Breast epithelium (tissue), 4 donors: ENCODE data around the gene SLC6A17. TPM values are rescaled to one million over a fixed set of nuclear protein-coding genes. Genes with fewer than 3 reads are reported as not detected.

Source experiments
- DNase-seq, 2 donors: peaks; one replicate each; pipeline ENCODE4 v3.0.0-alpha.2; 2019; ENCODE audit warnings: low spot score in 2 of 2
- H3K27ac ChIP-seq, 2 donors: fragments of 200-600 bp; sonication (generic) in 1 of 2; one replicate each; pipeline ENCODE4 v1.5.1; 2016 to 2019; ENCODE audit warnings: mild to moderate bottlenecking in 1 of 2
- H3K27me3 ChIP-seq, 2 donors: fragments of 200-600 bp; sonication (generic) in 1 of 2; one replicate each; pipeline versions ENCODE4 v1.5.1 to v1.6.0; 2017 to 2019; ENCODE audit warnings: control low read depth in 1 of 2, mild to moderate bottlenecking in 1 of 2
- H3K36me3 ChIP-seq: fragments of 200-600 bp; one replicate; pipeline ENCODE4 v1.5.1; 2019
- H3K4me1 ChIP-seq, 2 donors: fragments of 200-600 bp; sonication (generic); one replicate each; pipeline ENCODE4 v1.5.1; 2016 to 2019; ENCODE audit warnings: control low read depth in 1 of 2
- H3K4me3 ChIP-seq, 3 donors: fragments of 200-600 bp; sonication (generic); 1 replicate in 2 of 3; 2 replicates in 1 of 3; pipeline ENCODE4 v1.5.1; 2016 to 2019; ENCODE audit warnings: mild to moderate bottlenecking in 3 of 3, moderate library complexity in 2 of 3
- H3K9me3 ChIP-seq, 2 donors: fragments of 200-600 bp; sonication (generic) in 1 of 2; one replicate each; pipeline ENCODE4 v1.5.1; 2016 to 2019; ENCODE audit warnings: control low read depth in 1 of 2
- POLR2A ChIP-seq: fragments of 450-650 bp; IDR thresholded peaks from one replicate; pipeline ENCODE4 v1.6.1; 2016; ENCODE audit warnings: antibody characterized with exemption, mild to moderate bottlenecking, moderate library complexity
- POLR2AphosphoS5 ChIP-seq, 3 donors: sonication (generic); formaldehyde crosslinking; IDR thresholded peaks; one replicate each; pipeline ENCODE4 v1.6.1; 2017; ENCODE audit warnings: antibody characterized with exemption in 3 of 3
- intact Hi-C: fragments of 100-400 bp; cut with DNase I; formaldehyde crosslinking; loops from one replicate; pipeline ENCODE4 v1.15.1; 2023; ENCODE audit warnings: low total_unique reads
- total RNA-seq, 3 donors: library from RNA; depleted of rRNA; stranded (reverse); fragments of >200 nt; gene quantifications; one replicate each; pipeline ENCODE4 v1.1.0, GENCODE V29; 2016
- TF ChIP-seq, protein P1 (sequence below), 3 donors: fragments of 450-650 bp; IDR thresholded peaks; one replicate each; pipeline ENCODE4 v1.5.1; 2016 to 2017; ENCODE audit warnings: antibody characterized with exemption in 3 of 3, mild to moderate bottlenecking in 3 of 3, moderate library complexity in 3 of 3

The SLC6A17 gene
- total RNA-seq, 3 donors from 2014 or later: under 0.01 to 0.29 (median under 0.01) TPM

DNA sequence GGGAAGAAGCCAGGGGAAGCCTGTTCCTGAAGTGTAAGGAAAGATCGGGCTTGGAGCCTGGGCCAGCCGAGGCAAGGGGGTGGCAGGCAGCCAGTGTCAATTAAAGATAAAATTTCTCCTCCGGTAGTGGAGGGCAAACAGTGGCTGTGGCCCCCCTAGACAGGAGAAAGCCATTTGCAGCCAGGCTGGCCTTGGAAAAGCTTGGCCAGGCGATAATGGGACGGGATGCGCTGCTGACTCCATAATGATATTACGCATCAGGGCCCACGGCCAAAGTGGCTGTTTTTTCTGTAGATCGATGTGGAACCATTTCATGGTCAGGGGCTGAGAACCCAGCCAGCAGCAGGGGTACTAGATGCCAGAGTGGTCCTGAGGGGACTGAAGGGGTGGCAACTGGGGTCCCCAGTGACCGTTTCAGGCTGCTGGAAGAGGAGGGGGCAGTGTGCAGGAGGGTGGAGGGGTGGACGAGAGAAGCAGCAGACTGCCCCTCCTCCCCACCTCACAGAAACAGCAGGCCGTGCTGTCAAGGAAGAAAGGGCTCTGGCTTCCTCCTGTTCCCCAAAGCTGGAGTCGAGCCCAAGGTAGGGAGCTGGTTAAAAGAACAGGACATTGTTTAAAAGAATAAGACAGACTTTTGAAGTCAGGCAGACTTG lies 85.0 kb downstream of the SLC6A17 start:
- H3K9me3 ChIP-seq: no peaks in the 10 kb centered on the region
- no peaks in the 10 kb centered on the region for H3K36me3 ChIP-seq
- peak overlapping the region; percentile 64 to 88 for H3K27ac ChIP-seq
- no peak overlapping the region for H3K4me3 ChIP-seq
- intact Hi-C loops: no loop called here
- no peak for TF ChIP-seq POLR2A
- TF ChIP-seq, protein P1, sequence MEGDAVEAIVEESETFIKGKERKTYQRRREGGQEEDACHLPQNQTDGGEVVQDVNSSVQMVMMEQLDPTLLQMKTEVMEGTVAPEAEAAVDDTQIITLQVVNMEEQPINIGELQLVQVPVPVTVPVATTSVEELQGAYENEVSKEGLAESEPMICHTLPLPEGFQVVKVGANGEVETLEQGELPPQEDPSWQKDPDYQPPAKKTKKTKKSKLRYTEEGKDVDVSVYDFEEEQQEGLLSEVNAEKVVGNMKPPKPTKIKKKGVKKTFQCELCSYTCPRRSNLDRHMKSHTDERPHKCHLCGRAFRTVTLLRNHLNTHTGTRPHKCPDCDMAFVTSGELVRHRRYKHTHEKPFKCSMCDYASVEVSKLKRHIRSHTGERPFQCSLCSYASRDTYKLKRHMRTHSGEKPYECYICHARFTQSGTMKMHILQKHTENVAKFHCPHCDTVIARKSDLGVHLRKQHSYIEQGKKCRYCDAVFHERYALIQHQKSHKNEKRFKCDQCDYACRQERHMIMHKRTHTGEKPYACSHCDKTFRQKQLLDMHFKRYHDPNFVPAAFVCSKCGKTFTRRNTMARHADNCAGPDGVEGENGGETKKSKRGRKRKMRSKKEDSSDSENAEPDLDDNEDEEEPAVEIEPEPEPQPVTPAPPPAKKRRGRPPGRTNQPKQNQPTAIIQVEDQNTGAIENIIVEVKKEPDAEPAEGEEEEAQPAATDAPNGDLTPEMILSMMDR (IDR thresholded peaks at IDR 0.05): no peak
- TF ChIP-seq POLR2AphosphoS5 (IDR thresholded peaks at IDR 0.05): no peak
- DNase-seq: peak in 1 of 2 donors; percentile 80
- no peaks in the 10 kb centered on the region for H3K27me3 ChIP-seq
- H3K4me1 ChIP-seq: peaks cover 0 to 10% of the 10 kb centered on the region in 2 donors

DNA sequence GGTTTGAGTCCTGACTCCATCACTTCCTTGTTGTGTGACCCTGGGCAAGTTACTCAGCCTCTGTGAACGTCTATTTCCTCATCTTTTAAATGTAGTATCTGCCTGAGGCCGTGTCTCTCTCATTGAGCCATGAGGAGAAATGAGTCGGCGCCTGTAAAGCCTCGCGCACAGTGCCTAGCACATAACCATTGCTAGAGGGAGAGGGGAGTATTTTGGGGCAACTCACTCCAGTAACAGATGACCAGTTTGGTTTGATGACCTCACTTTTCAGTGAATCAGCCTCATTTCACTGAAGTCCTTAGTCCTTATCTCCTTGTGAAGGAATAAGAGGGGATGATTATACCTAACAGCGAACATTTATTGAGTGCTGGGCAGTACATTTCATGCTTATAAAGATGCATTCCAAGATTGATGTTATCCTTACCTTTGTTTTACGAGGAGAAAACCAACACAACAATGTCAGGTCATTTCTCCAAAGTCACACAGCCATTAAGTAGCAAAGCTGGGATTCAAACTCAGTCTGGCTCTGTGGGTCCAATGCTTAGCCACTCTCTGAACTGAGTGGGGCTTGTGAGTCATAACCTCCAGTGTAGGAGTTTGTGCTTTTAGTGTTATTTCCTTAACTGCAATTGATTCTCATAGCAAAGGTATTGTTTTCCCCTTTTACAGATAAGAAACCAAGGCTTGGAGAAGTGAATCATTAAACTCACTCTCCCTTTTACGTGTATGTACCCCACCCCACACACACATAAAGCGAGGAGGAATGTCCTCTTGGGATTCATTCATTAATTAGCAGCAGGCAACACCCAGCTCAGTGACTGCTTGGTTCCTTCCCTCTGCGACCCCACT lies 85.8 kb downstream of the SLC6A17 start:
- Histone ChIP-seq H3K27ac (peak overlapping the region; percentile 64 to 88), H3K4me3 (no peak overlapping the region), H3K9me3 (no peaks in the 10 kb centered on the region), H3K27me3 (no peaks in the 10 kb centered on the region), H3K4me1 (peaks cover 0 to 12% of the 10 kb centered on the region in 2 donors), H3K36me3 (no peaks in the 10 kb centered on the region)
- intact Hi-C loops: no loop called here
- TF ChIP-seq POLR2A (no peak), POLR2AphosphoS5 (IDR thresholded peaks at IDR 0.05) (no peak)
- TF ChIP-seq, protein P1 (IDR thresholded peaks at IDR 0.05): no peak
- no peak for DNase-seq

DNA sequence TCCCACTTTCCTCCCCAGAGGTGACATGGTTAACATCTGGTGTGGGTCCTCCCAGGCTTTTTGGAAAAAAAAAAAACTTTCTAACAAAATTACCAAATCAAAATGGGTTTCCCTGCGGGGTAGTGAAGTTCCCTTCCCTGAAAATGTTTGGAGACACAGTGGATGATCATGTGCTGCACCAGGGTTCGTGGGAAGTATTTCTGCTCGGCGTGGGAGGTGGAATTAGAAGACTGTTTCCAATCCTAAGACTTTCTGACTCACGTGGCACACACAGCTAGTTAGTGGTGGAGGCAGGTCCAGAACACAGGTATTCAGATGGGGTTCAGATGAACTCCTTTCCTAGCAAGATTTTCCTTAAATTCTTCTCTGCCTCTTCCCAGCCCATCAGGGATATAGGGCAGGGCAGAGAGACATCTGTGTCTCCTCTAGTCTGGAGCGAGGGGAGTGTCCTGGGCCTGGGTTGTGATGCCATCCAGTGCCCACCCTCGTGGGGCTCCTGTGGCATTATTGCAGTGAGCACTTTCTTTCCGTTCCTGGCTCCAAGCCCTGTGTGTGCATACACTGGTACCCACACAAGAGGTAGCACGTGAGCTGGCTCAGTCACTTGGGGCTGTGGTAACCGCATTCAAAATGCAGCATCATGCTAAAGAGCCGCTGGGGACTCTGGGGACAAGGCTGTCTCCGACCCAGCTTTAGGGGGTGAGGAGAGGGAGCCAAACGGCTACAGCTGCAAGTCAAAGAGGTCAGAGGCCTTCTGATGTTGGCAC lies 87.3 kb downstream of the SLC6A17 start:
- Histone ChIP-seq H3K4me1 (peaks cover 0 to 12% of the 10 kb centered on the region in 2 donors), H3K4me3 (no peak overlapping the region), H3K27me3 (no peaks in the 10 kb centered on the region), H3K36me3 (no peaks in the 10 kb centered on the region), H3K27ac (no peak overlapping the region), H3K9me3 (no peaks in the 10 kb centered on the region)
- no peak for DNase-seq
- TF ChIP-seq POLR2AphosphoS5 (IDR thresholded peaks at IDR 0.05) (no peak), POLR2A (no peak)
- TF ChIP-seq, protein P1 (IDR thresholded peaks at IDR 0.05): no peak
- intact Hi-C loops: no loop called here

DNA sequence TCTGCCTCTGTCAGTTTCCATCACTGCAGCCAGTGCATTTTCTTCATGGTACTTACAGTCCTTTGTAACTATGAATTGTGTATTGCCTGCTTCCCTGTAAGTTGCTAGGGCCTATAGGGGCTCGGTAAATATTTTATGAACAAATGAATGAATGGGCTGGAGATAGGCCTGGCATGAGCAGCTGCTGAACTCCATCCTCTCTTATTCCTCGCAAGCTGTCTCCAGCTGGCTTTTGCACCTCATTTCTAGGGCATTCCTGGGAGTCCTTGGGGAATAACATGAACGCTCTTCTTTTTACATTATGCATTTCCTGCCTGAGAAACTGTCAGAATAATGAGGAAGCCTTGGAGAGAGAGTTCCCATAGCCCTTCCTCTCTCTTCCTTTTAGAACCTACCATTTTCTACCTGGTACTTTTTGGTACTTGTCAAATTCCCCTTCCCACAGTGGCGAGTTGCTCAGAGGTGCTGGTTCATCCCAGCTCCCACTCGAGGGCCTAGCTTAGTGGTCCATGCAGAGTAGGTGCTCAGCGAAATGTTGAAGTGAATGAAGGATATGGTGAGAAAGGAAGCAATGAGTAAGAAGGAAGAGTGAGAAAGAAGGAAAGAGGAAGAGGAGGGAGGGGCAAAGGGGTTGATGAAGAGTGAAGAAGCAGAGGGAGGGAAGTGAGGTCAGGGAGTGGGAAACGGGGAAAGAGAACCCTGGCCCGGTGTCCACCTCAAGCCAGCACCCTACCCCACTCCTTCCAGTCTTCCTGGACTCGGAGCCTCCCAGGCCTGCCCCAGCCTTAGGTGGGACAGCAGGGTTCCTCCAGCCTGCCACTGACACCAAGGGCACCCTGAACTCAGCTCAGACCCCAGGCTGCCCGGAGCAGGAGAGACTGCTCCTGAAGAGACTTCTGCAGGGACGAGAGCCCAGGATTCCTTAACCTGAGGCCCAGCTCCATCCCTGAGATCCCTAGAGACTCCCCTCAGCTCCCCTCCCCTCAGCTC lies 89.4 kb downstream of the SLC6A17 start:
- DNase-seq: peak in 1 of 2 donors; percentile 5
- intact Hi-C loops: no loop called here
- no peak overlapping the region for H3K4me3 ChIP-seq
- TF ChIP-seq POLR2A (no peak), POLR2AphosphoS5 (IDR thresholded peaks at IDR 0.05) (no peak)
- TF ChIP-seq, protein P1 (IDR thresholded peaks at IDR 0.05): no peak
- H3K36me3 ChIP-seq: no peaks in the 10 kb centered on the region
- H3K4me1 ChIP-seq: peaks cover 0 to 7% of the 10 kb centered on the region in 2 donors
- no peaks in the 10 kb centered on the region for H3K27me3 ChIP-seq
- H3K9me3 ChIP-seq: no peaks in the 10 kb centered on the region
- H3K27ac ChIP-seq: peak overlapping the region; percentile 3 to 28
